ENCODE measurements around the gene AZU1. TPM values are rescaled to one million over a fixed set of nuclear protein-coding genes. Genes with fewer than 3 reads are reported as not detected.
"Not testable (repeated sequence)": the region's sequence is repeated elsewhere in the genome, so short reads cannot be mapped to it uniquely, and the experiment has no call there.

The AZU1 gene
- total RNA-seq, 1 experiment from 2014 or later: 5.8 TPM

DNA sequence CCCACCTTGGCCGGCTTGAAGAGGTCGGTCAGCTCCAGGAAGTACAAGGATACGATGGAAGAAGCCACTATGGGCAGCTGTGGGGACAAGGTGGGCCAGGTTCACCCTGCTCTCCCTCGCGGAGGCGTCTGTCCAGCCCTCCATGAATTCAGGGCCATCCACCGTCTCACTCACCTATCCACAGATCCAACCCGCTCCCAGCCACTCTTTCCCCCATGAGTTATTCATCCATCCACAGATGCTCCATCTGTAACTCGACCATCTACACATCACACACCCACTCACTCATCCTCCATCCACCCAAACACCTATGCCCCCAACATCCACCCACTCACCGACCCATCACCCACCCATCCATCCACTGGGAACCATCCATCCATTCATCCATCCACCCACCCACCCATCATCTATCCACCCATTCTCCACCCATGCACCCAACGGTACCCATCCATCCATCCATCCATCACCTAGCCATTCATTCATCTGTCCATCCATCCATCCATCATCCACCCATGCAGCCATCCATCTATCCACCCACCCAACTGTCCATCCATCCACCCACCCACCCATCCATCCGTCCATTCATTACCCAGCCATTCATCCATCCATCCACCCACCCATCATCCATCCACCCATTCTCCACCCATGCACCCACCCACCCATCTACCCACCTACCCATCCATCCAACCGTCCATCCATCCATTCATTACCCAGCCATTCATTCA lies 11.7 kb upstream of the AZU1 start:
- TF ChIP-seq POLR2AphosphoS5 (IDR thresholded peaks at IDR 0.05; ENCODE audit: low read depth, low read length) (0 out of 2 replicates have a peak, but pooled peaks have one; percentile 31), REST (IDR thresholded peaks at IDR 0.05; ENCODE audit: insufficient read depth in 1 of 2, low read depth in 2 of 2, low read length in 1 of 2) (no peak)
- intact Hi-C loops (cut with micrococcal nuclease; ENCODE audit: unreplicated experiment): no loop called here
- CTCF ChIA-PET: no interaction called here

DNA sequence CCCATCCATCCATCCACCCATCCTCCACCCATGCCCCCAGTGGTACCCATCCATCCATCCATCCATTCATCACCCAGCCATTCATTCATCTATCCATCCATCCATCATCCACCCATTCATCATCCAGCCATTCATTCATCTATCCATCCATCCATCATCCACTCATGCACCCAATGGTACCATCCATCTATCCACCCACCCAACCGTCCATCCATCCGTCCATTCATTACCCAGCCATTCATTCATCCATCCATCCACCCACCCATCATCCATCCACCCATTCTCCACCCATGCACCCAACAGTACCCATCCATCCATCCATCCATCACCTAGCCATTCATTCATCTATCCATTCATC lies 11.2 kb upstream of the AZU1 start:
- Histone ChIP-seq H3K27me3 (ENCODE audit: control insufficient read depth, insufficient read depth, low read length) (no peaks in the 10 kb centered on the region), H3K36me3 (ENCODE audit: control insufficient read depth, insufficient read depth, low read length) (no peaks in the 10 kb centered on the region), H3K27ac (ENCODE audit: low read length) (no peak overlapping the region), H3K4me3 (ENCODE audit: low read depth in 2 of 2, low read length in 2 of 2) (no peak overlapping the region), H3K4me1 (ENCODE audit: control insufficient read depth, insufficient read depth, low read length) (no peaks in the 10 kb centered on the region), H3K9me3 (ENCODE audit: control insufficient read depth, insufficient read depth, low read depth, low read length) (no peaks in the 10 kb centered on the region)
- no peak for DNase-seq (ENCODE audit: low read depth, low spot score)
- BruUV-seq (replicated peaks): no TSS peak
- CTCF ChIA-PET: no interaction called here
- intact Hi-C loops (cut with micrococcal nuclease; ENCODE audit: unreplicated experiment) (no loop called here), in situ Hi-C loops (cut with HindIII; ENCODE audit: low pct_unique_long_range_greater_than_20kb, low sequenced_read_pairs) (no loop called here)
- POLR2A ChIA-PET: no interaction called here
- TF ChIP-seq SIN3A (IDR thresholded peaks at IDR 0.05; ENCODE audit: borderline replicate concordance, insufficient read depth, low read depth, low read length) (no peak), REST (IDR thresholded peaks at IDR 0.05; ENCODE audit: insufficient read depth in 1 of 2, low read depth in 2 of 2, low read length in 1 of 2) (no peak), CTCF (IDR thresholded peaks at IDR 0.05) (no peak), TCF7L2 (IDR thresholded peaks at IDR 0.05; ENCODE audit: low read depth, low read length) (no peak)
- ATAC-seq: no peak

More for the DNA sequence above, 11.7 kb upstream of the AZU1 start:
- no TSS peak for BruUV-seq (replicated peaks)
- no peaks in the 10 kb centered on the region for H3K4me1 ChIP-seq (ENCODE audit: control insufficient read depth, insufficient read depth, low read length)
- no peak for DNase-seq (ENCODE audit: low read depth, low spot score)
- in situ Hi-C loops (cut with HindIII; ENCODE audit: low pct_unique_long_range_greater_than_20kb, low sequenced_read_pairs): no loop called here
- H3K9me3 ChIP-seq (ENCODE audit: control insufficient read depth, insufficient read depth, low read depth, low read length): no peaks in the 10 kb centered on the region
- H3K4me3 ChIP-seq (ENCODE audit: low read depth in 2 of 2, low read length in 2 of 2): no peak overlapping the region
- H3K36me3 ChIP-seq (ENCODE audit: control insufficient read depth, insufficient read depth, low read length): no peaks in the 10 kb centered on the region; the same call in 1 of the 2 replicates
- POLR2A ChIA-PET: no interaction called here
- H3K27ac ChIP-seq (ENCODE audit: low read length): no peak overlapping the region
- peak; percentile 3; the same call in 1 of the 2 replicates for ATAC-seq
- no peaks in the 10 kb centered on the region for H3K27me3 ChIP-seq (ENCODE audit: control insufficient read depth, insufficient read depth, low read length)

DNA sequence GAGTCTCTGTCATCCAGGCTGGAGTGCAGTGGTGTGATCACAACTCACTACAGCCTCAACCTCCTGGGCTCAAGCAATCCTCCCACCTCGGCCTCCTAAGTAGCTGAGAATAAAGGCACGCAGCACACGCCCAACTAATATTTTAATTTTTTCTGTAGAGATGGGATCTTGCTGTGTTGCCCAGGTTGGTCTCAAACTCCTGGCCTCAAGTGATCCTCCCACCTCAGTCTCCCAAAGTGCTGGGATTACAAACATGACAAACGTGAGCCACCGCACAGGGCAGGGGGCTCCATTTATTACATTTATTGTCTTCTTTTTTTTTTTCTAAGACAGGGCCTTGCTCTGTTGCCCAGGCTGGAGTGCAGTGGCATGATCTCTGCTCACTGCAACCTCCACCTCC lies 7.4 kb upstream of the AZU1 start:
- CTCF ChIA-PET; H3K4me3 ChIP-seq (ENCODE audit: low read depth in 2 of 2, low read length in 2 of 2); DNase-seq (ENCODE audit: low read depth, low spot score); H3K36me3 ChIP-seq (ENCODE audit: control insufficient read depth, insufficient read depth, low read length); H3K27ac ChIP-seq (ENCODE audit: low read length); intact Hi-C loops (cut with micrococcal nuclease; ENCODE audit: unreplicated experiment); ATAC-seq; POLR2A ChIA-PET; H3K4me1 ChIP-seq (ENCODE audit: control insufficient read depth, insufficient read depth, low read length); BruUV-seq (replicated peaks); in situ Hi-C loops (cut with HindIII; ENCODE audit: low pct_unique_long_range_greater_than_20kb, low sequenced_read_pairs); H3K9me3 ChIP-seq (ENCODE audit: control insufficient read depth, insufficient read depth, low read depth, low read length); H3K27me3 ChIP-seq (ENCODE audit: control insufficient read depth, insufficient read depth, low read length): not testable (repeated sequence)
